GM23338 (cell line): Measurements from ENCODE around the gene LPCAT3.

Experiments
- CREB1 ChIP-seq: fragments of 250-450 bp; sonication (Bioruptor Pico); IDR thresholded peaks from 2 replicates; pipeline ENCODE4 v1.5.0; 2020; ENCODE audit warnings: low read depth, mild to moderate bottlenecking, moderate library complexity
- EZH2 ChIP-seq: fragments of 200-600 bp; sonication (generic); IDR thresholded peaks from one replicate; pipeline ENCODE4 v1.8.0; 2017; ENCODE audit warnings: antibody characterized with exemption, mild to moderate bottlenecking, low read depth; ENCODE audit not compliant: unreplicated experiment
- JUNB ChIP-seq: IDR thresholded peaks from one replicate; pipeline ENCODE4 v1.6.1; 2016; ENCODE audit warnings: antibody characterized with exemption; ENCODE audit not compliant: unreplicated experiment
- POLR2AphosphoS5 ChIP-seq: IDR thresholded peaks from 2 replicates; pipeline ENCODE4 v1.6.1; 2016; ENCODE audit warnings: antibody characterized with exemption, low read depth
- TF ChIP-seq, protein P1 (sequence below), 2 experiments: fragments of 200-600 bp in 1 of 2; sonication (generic) in 1 of 2; conservative IDR thresholded peaks; 2 replicates each; pipeline versions ENCODE4 v1.5.1 to v1.6.1; 2016 to 2017; ENCODE audit warnings: antibody characterized with exemption in 2 of 2, low read depth in 2 of 2, mild to moderate bottlenecking in 2 of 2, moderate library complexity in 1 of 2

- TF ChIP-seq POLR2AphosphoS5, result no peak
- TF ChIP-seq, protein P1, sequence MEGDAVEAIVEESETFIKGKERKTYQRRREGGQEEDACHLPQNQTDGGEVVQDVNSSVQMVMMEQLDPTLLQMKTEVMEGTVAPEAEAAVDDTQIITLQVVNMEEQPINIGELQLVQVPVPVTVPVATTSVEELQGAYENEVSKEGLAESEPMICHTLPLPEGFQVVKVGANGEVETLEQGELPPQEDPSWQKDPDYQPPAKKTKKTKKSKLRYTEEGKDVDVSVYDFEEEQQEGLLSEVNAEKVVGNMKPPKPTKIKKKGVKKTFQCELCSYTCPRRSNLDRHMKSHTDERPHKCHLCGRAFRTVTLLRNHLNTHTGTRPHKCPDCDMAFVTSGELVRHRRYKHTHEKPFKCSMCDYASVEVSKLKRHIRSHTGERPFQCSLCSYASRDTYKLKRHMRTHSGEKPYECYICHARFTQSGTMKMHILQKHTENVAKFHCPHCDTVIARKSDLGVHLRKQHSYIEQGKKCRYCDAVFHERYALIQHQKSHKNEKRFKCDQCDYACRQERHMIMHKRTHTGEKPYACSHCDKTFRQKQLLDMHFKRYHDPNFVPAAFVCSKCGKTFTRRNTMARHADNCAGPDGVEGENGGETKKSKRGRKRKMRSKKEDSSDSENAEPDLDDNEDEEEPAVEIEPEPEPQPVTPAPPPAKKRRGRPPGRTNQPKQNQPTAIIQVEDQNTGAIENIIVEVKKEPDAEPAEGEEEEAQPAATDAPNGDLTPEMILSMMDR (conservative IDR thresholded peaks at IDR 0.05; ENCODE audit: low read depth in 2 of 2), result no peak
- no peak for TF ChIP-seq EZH2
- TF ChIP-seq CREB1 (CRISPR knock-in tag), result no peak
- no peak for TF ChIP-seq JUNB
Measured at GRCh38 chr12:7012024-7012607, 6.2 kb downstream of the LPCAT3 start.
